CD4-positive, alpha-beta T cell treated with Interleukin-4 for 1 hour (primary cell): ENCODE data around the gene RRAD.
"Not testable (repeated sequence)": the region's sequence is repeated elsewhere in the genome, so short reads cannot be mapped to it uniquely, and the experiment has no call there.

ENCODE experiments used
- DNase-seq, 2 donors: peaks; one replicate each; pipeline ENCODE4 v3.0.0-alpha.2; 2020 to 2022

The RRAD gene, protein sequence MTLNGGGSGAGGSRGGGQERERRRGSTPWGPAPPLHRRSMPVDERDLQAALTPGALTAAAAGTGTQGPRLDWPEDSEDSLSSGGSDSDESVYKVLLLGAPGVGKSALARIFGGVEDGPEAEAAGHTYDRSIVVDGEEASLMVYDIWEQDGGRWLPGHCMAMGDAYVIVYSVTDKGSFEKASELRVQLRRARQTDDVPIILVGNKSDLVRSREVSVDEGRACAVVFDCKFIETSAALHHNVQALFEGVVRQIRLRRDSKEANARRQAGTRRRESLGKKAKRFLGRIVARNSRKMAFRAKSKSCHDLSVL

DNA sequence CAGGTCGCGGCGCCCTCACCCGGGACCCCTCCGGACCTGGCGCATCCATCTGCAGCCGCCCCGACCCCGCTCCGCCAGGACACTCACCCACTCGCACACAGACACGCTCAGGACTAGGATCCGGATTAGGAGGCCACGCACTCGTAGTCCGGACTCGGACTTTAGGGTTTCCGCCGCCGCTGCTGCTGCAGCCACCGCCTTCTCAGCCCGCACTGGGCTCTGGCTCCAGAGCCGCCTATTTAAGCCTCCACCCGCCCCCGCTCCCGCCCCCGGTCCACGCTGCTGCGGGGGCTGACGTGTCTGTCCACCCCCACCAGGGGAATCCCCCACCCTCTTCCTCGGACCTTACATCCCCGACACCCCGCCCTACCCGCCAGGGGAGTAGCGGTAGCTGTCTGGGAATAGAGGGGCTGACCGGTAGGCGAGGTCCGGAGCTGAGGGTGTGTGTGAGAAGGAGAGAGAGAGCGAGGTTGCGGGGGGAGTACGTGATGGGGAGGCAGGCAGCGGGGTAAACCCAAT is at the start of gene RRAD:
TSS of gene RRAD (minus strand) at position 214 of the 519 bp plus-strand sequence. CDS start 356 bp downstream, outside the sequence.
- DNase-seq, result peak; percentile 28 to 54

DNA sequence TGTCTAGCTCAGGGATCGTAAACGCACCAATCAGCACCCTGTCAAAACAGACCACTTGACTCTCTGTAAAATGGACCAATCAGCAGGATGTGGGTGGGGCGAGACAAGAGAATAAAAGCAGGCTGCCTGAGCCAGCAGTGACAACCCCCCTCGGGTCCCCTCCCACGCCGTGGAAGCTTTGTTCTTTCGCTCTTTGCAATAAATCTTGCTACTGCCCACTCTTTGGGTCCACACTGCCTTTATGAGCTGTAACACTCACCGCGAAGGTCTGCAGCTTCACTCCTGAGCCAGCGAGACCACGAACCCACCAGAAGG is 49.6 kb upstream of the RRAD start:
- DNase-seq, result peak; percentile 56 to 74

DNA sequence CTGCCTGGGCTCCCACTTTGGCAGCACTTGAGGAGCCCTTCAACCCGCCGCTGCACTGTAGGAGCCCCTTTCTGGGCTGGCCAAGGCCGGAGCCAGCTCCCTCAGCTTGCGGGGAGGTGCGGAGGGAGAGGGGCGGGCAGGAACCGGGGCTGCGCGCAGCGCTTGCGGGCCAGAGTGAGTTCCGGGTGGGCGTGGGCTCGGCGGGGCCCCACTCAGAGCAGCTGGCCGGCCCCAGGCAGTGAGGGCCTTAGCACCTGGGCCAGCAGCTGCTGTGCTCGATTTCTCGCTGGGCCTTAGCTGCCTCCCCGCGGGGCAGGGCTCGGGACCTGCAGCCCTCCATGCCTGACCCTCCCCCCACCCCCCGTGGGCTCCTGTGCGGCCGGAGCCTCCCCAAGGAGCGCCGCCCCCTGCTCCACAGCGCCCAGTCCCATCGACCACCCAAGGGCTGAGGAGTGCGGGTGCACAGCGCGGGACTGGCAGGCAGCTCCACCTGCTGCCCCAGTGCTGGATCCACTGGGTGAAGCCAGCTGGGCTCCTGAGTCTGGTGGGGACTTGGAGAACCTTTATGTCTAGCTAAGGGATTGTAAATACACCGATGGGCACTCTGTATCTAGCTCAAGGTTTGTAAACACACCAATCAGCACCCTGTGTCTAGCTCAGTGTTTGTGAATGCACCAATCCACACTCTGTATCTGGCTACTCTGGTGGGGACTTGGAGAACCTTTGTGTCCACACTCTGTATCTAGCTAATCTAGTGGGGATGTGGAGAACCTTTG is 49.0 kb upstream of the RRAD start:
- DNase-seq, result not testable (repeated sequence)

DNA sequence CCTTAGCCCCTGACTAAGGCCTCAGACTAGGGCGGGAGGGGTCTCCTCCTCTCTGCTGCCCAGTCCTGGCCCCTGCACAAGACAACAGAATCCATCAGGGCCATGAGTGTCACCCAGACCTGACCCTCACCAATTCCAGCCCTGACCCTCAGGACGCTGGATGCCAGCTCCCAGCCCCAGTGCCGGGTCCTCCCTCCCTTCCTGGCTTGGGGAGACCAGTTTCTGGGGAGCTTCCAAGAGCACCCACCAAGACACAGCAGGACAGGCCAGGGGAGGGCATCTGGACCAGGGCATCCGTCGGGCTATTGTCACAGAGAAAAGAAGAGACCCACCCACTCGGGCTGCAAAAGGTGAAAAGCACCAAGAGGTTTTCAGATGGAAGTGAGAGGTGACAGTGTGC is 48.4 kb upstream of the RRAD start:
- no peak for DNase-seq

DNA sequence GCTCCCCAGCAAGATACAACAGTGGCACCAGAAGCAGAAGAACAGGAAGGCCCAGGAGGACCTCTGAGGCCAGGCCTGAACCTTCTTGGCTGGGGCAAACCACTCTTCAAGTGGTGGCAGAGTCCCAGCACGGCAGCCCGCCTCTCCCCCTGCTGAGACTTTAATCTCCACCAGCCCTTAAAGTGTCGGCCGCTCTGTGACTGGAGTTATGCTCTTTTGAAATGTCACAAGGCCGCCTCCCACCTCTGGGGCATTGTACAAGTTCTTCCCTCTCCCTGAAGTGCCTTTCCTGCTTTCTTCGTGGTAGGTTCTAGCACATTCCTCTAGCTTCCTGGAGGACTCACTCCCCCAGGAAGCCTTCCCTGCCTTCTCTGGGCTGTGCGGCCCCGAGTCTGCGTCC is 47.6 kb upstream of the RRAD start:
- DNase-seq, result no peak

DNA sequence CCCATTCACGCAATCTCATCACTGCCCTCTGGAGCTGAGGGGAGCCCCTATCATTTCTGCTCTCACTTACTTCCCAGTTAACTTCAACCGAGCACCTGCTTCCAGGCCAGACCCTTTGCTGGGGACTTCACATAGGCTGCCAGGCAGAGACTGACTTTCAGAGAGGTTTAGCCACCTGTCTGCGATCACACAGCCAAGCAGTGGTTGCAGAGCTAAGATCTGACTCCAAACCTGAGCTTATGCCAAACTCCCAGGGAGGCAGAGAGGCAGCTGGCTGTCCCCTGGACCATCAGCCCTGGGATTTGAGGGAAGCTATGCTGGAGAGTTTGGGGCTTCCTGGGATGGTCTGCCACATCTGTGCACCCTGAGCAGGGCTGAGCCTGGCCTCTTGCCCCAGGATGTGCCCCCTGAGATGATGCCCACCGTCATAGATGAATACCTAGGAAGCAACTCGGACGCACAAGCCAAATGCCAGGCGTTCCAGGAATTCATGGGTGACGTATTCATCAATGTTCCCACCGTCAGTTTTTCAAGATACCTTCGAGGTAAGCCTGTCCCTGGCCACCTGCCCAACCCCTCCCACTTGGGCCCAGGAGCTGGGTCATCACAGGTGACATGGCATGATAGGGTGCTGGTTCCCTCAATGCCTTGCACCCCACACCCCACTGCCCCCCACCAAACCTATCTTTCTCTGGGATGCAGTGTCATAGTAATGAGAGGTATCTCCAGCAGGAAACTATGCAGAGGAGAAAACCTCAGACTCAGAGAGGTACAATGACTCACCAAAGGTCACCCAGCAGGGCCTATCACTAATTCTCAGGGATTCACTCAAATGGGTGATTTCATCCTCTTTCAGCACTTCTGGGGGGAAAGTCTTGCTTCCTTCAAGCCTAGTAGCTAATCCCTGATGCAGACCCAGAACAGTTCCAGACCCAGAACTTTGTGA is 45.7 kb upstream of the RRAD start:
- no peak for DNase-seq

DNA sequence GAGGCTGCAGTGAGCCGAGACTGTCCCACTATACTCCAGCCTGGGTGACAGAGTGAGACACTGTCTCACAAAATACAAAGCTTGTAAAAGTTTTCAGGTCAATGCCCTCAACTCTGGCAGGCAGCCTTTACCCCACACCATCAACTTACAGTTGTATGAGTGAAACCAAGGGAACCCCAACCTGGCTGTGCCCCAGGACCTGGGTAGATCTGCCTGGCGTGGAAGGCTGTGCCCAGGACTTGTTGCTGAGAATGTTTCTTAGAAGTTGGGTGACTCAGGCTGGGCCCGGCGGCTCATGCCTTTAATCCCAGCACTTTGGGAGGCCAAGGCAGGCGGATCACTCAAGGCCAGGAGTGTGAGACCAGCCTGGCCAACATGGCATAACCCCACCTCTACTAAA is 43.5 kb upstream of the RRAD start:
- no peak for DNase-seq

DNA sequence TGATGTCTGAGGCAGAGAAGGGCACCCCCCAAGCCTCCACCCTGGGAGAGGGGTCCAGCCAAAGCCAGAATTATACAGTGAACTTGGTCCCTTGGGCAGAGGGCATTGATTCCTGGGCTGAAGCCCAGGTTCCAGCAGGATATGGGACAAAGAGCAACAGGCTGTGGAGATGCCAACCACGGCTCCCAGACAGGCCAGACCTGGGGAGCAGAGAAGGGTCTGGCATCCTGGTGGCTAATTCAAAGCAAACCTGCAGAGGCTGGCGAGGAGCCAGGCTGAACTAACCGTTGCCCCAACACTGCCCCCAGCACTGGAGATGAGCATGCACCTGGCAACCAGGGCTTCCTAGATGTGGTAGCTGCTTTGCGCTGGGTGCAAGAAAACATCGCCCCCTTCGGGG is 38.7 kb upstream of the RRAD start:
- no peak for DNase-seq

DNA sequence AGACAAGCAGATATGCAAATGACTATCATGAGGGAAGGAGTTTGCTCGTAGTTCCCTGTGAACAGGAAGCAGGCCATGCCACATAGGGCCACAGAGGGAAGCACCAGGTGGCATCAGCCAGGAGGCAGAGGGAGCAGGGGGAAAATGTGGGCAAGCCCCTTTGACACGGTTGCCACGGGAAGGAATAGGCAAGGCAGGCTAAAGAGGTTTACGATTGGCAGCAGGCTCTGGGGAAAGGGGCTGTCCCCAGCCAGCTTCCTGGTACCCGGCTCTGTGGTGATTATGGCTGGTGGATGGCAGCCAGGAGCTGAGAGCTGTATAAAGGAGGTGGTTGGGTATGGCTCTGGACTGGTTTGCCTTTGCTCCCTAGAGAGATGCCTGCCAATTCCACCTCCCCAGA is 36.6 kb upstream of the RRAD start:
- DNase-seq, result no peak

DNA sequence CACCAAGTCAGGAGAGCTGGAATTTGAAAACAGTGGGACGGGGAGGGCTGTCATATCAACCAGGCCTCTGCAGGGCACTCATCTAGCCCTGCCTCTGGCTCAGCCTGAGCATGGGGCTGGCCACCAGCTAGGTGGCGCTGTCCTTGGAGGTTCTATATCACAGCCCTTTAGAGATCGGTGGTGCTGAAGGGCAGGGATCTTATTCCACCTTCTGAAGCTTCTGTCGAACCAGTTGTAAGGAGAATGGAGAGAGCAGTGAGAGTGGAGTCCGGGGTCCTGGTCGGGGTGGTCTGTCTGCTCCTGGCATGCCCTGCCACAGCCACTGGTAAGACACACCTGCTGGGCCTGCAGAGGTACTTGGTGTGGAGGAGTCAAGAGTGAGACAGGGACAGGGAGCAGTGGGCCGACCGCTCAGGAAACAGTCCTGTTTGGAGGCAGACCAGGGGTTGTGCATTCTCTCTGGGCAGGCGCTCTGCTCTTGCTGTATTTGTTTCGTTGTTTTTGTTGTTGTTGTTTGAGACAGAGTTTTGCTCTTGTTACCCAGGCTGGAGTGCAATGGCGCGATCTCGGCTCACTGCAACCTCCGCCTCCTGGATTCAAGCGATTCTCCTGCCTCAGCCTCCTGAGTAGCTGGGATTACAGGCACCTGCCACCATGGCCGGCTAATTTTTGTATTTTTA is 35.9 kb upstream of the RRAD start, which contains the start of gene CES3:
TSS of gene CES3 (plus strand) at position 202 of the 680 bp plus-strand sequence. CDS start at position 244, 42 bp downstream.
- peak; percentile 49 to 56 for DNase-seq

DNA sequence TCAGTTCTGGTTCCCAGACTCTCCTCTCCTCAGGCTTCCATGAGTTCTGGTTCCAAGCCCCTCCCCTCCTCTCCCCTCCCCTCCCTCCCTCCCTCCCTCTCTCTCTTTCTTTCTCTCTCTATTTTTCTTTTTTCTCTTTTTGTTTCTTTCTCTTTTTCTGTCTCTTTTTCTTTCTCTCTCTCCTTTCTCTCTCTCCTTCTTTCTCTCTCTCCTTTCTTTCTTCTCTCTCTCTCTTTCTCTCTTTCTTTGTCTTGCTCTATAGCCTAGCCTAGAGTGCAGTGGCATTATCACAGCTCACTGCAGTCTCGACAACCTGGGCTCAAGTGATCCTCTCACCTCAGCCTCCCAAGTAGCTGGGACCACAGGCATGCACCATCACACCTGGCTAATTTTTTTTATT is 34.9 kb upstream of the RRAD start:
- no peak for DNase-seq

DNA sequence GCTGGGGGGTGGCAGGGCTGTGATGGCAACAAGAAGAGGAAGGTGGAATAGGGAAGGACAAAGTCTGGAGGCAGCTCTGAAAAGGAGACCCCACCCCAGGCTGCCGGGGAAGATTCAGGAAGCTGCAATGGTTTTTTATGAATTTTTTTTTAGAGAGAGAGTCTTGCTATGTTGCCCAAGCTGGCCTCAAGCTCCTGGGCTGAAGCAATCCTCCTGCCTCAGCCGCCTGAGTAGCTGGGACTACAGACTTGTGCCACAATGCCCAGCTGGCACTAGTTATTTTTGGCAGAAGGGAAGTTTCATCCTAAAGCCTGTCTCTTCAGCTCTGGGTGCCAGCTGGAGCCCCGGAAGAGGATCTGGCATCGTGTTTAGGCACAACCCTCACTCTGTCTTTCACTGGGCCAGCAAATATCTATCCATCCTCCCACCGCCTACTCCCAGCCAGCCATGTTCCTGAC is 34.4 kb upstream of the RRAD start:
- DNase-seq, result peak in 1 of 2 donors; percentile 17

DNA sequence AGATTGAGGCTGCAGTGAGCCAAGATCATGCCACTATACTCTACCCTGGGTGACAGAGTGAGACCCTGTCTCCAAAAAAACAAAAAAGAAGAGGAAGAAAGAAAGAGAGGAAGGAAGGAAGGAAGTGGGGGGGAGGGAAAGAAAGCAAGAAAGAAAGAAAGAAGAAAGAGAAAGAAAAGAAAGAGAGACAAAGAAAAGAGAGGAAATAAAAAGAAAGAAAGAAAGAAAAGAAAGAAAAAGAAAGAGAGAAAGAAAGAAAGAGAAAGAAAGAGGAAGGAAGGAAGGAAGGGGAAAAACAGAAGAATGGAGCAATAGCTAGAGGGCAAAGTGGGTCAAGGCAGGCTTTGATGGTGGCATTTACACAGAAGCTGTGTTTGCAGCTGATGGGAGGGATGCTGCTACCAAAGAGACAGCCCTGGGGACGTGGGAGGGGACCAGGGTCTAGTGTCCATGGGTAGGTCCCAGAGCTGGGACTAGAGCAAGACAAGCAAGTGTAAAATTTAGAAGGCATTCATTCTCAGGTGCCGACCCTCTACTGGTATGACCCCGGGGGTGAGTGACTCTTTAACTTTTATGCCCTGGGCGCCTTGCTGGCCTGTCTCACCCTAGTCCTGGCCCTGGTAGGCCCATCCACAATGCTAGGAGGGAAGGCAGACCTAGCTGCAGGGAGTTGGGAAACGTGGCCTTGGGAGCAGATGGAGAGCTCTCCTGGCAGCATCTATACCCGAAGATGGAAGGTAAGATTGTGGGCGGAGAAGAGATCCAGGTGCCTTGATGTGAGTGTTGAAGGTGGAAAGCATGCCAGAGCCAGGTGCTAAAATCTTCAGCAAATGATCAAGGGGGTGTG is 33.7 kb upstream of the RRAD start:
- DNase-seq, result no peak

DNA sequence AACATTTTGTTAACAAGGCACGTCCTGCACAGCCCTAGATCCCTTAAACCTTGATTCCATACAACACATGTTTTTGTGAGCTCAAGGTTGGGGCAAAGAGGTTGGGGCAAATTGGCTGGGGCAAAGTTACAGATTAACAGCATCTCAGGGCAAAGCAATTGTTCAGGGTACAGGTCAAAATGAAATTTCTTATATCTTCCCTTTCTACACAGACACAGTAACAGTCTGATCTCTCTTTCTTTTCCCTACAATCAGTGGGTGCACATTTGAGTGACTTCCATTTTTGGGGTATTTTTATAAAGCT is 30.8 kb upstream of the RRAD start:
- DNase-seq, result not testable (repeated sequence)

DNA sequence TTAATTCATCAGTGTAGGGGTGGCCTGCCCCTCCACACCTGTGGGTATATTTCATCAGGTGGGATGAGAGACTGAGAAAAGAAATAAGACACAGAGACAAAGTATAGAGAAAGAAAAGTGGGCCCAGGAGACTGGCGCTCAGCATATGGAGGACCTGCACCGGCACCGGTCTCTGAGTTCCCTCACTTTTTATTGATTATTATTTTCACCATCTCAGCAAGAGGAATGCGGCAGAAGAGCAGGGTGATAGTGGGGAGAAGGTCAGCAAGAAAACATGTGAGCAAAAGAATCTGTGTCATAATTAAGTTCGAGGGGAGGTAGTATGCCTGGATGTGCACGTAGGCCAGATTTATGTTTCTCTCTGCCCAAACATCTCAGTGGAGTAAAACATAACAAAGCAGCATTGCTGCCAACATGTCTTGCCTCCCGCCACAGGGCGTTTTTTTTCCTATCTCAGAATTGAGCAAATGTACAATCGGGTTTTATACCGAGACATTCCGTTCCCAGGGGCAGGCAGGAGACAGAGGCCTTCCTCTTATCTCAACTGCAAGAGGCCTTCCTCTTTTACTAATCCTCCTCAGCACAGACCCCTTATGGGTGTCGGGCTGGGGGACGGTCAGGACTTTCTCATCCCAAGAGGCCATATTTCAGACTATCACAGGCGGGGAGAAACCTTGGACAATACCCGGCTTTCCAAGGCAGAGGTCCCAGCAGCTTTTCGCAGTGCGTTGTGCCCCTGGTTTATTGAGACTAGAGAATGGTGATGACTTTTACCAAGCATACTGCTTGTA is 30.2 kb upstream of the RRAD start:
- not testable (repeated sequence) for DNase-seq

DNA sequence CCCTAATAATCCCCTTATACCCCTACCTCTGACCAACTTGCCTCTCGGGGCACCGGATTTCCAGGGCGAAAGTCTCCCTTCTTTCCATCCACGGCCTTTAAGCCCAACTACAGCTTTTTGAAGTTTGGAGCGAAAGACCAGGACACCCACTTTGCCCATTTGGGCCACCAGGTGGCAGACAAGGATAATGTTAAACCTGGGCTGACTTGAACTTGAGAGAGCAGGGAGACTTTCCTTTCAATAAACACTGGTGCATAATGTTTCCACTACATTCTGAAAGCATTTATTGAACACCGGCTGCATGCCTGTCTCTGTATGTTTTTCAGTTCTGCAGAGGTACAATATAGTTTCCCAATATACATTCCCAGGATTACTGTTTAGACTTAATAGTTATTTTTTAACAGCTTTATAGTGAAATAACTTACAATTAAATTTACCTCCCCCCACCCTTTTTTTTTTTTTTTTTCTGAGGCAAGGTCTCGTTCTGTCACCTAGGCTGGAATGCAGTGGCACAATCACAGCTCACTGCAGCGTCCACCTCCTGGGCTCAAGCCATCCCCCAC is 28.8 kb upstream of the RRAD start:
- peak; percentile 72 to 77 for DNase-seq

DNA sequence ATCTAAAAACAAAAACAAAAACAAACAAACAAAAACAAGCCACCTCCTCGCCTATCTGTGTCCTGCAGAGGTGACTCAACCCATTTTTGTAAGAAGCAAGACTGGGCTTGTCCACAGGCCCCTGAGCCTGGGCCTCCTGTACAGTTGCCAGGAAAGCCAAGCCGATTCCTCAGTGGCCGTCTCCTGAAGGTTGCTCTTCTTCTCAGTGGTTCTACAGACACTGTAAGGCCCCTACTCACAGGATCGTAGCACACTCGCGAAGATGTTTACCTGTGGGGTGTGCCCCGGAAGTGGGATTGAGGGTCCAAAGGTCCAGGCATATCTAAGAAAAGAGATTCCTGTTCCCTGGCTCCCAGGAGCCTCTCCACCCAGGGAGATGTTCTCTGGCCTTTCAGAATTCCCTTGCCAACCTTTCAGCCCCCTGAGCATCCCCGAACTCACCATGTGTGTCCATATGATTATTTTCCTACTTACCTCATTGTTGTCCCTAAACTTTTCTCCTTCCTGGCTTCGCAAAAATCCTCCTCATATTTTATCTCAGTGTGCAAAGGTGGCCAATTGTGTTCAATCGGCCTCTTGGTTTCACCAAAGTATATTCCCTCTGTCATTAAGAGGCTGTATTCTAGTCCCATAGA is 28.2 kb upstream of the RRAD start:
- no peak for DNase-seq

DNA sequence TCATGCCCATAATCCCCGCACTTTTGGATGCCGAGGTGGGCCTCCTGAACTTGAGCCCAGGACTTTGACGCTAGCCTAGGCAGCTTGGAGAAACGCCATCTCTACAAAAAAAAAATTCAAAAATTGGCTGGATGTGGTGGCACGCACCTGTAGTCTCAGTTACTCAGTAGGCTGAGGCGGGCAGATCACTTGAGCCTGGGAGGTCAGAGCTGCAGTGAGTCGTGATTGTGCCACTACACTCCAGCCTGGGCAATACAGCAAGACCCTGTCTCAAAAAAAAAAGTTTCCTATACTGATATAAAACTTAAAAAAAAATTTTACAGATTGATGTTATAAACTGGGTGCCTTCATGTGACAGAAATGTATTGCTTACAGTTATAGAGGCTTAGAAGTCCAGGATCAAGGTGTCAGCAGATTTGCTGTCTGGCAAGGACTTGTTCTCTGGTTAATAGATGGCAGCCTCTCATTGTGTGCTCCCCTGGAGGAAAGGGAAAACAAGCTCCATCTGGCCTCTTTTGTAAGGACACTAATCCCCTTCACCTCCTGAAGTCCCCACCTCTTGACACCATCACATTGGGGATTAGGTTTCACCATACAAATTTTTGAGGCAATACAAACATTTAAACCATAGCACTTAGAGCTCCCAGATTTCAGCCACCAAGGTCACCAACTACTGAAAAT is 27.2 kb upstream of the RRAD start:
- DNase-seq, result no peak
